T-helper 9 cell (primary cell): ENCODE data around the gene HK2.

ENCODE experiments used
- DNase-seq: peaks from one replicate; pipeline ENCODE4 v3.0.0-alpha.2; 2020

HK2 gene

GRCh38 chr2:74857725-74858124 lies 23.8 kb downstream of the HK2 start:
- no peak for DNase-seq

DNA sequence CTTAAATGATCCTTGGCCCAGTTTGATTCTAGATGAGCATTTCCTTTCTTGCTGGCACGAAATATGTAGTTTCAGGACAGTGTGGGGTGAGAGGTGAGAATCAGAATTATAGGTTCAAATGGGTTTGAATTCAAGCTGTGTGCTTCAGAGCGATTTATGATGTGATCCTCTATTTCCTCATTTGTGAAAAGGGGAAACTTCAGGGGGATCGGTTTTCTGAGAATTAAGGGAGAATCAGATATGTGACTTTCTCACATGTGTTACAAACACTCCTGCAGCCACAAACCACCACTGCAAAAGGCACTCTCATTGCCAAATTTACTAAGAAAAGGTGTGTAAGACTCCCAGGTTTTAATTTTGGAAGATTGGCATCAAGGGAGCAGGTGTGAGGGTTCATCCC lies 24.4 kb downstream of the HK2 start:
- DNase-seq: no peak

GRCh38 chr2:74860079-74860478 lies 26.2 kb downstream of the HK2 start:
- DNase-seq: no peak

DNA sequence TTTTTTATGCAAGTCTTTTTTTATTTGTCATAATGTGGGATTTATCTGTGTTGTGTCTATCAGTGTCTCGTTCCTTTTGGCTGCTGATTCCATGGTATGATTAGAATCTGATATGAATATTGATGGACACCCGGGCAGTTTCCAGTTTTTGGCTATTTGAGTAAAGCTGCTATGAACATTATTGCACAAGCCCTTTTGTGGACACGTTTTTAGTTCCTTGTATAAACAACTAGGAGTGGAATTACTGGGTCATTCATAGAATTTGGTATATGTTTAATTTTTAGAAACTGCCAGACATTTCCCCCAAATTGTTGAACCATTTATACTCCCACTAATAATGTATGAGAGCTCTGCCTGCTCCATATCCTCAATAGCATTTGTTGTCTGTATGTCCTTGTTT lies 26.6 kb downstream of the HK2 start:
- no peak for DNase-seq

DNA sequence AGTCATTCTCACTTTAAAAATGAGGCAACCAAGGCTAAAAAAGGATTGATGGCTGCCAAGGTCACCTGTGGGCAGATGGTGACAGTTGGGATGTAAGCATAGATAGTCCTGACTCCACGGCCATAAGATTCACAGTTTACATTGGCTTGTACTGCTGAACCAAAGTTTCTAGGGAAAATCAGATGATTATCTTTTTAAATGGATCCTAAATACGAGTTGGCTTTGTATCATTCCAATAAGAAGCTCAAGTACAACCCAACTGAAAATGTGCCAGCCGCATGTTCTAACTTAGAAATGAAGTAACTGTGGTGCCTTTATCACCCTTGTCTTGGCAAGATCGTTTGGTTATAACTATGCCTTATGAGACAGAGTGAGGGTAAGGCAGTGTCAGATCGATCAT lies 27.6 kb downstream of the HK2 start:
- no peak for DNase-seq

GRCh38 chr2:74862020-74862964 lies 28.4 kb downstream of the HK2 start:
- no peak for DNase-seq

- DNase-seq: no peak
These were observed 29.9 kb downstream of the HK2 start for GRCh38 chr2:74863802-74864248.

- no peak for DNase-seq
These were observed 31.1 kb downstream of the HK2 start for GRCh38 chr2:74864728-74865722.

- no peak for DNase-seq
These were observed 32.1 kb downstream of the HK2 start for GRCh38 chr2:74865770-74866674.

DNA sequence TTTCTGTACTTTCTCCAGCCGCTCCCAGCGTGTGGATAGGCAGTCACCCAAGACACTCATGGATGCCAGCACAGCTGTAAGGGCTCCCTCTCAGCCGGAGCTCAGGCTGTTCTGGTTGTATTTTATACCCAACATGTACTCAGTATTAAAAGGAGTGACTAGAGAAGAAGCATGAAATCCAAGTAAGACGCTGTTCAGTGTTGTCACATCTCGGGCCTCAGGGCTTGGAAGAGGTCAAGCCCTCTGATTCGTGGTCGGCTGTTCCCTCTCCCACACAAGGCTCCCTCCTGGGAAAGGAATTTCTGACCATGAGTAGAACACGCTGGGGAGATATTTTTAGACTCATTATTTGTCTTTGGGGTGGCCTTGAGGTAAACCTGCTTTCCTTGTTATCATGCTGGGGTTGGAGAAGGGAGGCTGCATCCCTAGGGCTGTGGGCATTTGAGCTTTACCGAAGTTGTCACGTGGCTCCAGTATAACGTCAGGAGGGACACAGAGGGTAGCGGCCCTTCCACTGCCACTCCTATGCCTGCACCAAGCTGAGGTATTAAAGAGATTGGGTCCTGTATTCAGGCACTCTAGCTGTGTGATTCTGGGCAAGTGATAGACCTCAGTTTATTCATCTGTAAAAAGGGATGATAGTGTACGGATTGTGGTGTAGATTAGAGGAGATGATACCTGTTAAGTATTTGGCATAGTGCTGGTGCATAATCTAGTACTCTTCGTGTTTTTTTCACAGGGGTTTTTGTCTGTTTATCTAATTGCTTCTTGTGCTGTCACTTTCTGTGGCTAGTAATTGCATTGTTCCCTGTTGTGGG lies 34.1 kb downstream of the HK2 start:
- no peak for DNase-seq

- no peak for DNase-seq
These were observed 35.6 kb downstream of the HK2 start for GRCh38 chr2:74869517-74869916.

GRCh38 chr2:74870951-74871350 lies 37.0 kb downstream of the HK2 start:
- no peak for DNase-seq

- DNase-seq: no peak
These were observed 37.5 kb downstream of the HK2 start for GRCh38 chr2:74871414-74871813.

DNA sequence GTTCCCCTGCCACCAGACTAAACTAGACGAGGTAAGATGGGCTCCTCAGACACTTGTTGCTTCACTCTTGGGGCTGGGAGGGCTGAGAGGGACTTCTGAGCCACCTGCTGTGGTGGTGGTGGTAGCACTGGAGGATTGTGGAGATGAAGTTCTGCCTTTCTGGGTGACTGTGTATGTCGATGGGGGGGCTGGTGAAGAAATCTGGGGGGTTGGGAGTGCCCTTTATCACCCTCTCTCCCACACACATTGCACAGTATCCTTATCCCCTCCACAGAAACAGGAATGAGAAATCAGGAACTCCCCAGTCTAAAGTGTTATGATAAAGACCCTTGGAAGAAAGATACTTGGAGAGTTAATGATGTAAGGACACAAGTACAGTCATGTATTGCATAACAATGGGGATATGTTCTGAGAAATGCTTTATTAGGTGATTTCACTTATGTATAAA lies 38.5 kb downstream of the HK2 start:
- DNase-seq: no peak

- no peak for DNase-seq
These were observed 39.2 kb downstream of the HK2 start for GRCh38 chr2:74873012-74873665.

GRCh38 chr2:74873678-74874640 lies 40.0 kb downstream of the HK2 start:
- no peak for DNase-seq

DNA sequence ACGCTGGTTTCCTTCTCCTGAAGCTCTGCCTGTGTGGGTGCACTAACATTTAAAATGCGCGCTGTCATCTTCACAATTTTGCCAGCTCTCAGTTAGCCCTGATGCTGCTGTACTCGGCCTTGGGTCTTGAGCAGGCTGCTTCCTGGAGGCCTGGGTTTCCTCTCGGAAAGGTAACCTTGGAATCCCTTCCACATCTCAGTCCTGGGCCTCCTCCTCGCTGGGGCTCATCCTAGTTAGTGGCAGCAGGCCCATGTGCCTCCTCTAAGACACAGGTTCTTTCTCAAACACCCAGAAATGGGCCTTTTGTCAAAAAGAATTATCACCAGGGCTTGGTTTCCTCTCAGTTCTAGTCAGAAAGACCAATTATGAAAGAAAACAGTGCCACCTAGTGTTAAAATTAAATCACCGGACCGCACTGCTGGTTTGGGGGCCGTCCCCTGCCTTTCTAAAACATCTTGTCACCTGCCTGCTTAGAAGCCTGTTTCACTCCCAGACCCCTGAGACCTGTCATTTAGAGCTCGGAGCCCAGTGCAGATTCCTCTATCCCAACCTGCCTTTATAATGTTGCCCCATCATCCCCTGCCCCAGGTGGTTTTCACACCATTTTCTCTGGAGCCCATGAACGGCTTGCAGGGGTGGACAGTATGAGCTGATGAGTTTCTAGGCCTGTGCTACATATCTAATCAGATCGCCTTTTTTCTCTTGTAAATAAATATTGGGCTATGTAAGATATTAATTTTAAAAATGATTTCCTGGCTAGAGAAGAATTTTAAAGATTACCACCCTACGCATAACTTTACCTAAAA lies 42.4 kb downstream of the HK2 start:
- DNase-seq: peak; percentile 8

DNA sequence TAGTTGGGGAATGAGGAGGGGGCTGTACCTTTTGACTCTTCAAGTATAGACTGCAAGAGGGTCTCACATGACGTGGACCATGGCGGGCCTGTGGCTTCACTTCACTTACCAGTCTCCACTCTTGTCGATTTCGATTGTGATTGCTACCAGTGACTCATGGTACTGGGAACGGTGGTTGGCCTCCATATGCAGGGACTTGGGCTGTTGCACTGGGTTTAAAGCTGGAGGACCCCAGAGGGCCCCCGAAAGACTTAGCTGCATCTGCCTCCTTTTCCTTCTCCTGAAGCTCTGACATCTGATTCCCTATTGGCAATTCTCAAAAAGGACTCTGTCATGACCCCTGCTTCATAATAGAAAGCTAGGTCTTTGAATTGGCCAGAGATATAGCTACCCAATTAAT lies 43.4 kb downstream of the HK2 start:
- no peak for DNase-seq
